ENCODE measurements around the gene COPS8.

DNA sequence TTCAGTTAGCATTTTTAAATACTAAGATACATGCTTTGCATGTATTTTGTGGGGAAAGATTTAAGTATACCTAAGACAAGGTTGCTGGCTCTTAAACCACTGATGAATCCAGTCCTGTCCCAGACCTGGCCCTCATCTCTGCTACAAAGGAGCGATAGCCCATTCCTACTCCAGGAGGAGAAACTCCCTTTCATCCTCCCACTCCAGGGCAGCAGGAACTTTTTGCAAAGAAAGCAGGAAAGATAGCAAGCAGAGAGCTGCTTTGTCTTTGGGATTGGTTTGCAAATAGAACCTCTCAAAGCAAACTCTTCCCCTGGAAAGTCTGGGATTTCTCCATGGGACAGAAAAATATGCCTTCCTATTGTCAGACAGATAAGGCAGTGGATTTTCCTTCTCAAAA lies 43.6 kb upstream of the COPS8 start:
- no peak for TF ChIP-seq CTCF (IDR thresholded peaks at IDR 0.05)
- no peak for TF ChIP-seq POLR2A (IDR thresholded peaks at IDR 0.05)
- TF ChIP-seq EP300 (IDR thresholded peaks at IDR 0.05): no peak
- no peak for TF ChIP-seq POLR2AphosphoS5 (IDR thresholded peaks at IDR 0.05)

All from upper lobe of left lung (tissue), 4 donors.